Tibial nerve (tissue), 4 donors: Measurements from ENCODE around the gene CRYM. TPM values are rescaled to one million over a fixed set of nuclear protein-coding genes. Genes with fewer than 3 reads are reported as not detected.
"Not testable (repeated sequence)": the region's sequence is repeated elsewhere in the genome, so short reads cannot be mapped to it uniquely, and the experiment has no call there.

Experiments used
- DNase-seq, 2 donors: peaks; one replicate each; pipeline ENCODE4 v3.0.0-alpha.2; 2019; ENCODE audit warnings: low spot score in 2 of 2
- H3K27ac ChIP-seq, 4 donors: fragments of 200-600 bp; sonication (generic) in 3 of 4; one replicate each; pipeline ENCODE4 v1.5.1; 2017 to 2019; ENCODE audit warnings: mild to moderate bottlenecking in 1 of 4
- H3K27me3 ChIP-seq, 2 donors: fragments of 200-600 bp; sonication (generic) in 1 of 2; one replicate each; pipeline versions ENCODE4 v1.5.1 to v1.6.0; 2017 to 2019
- H3K36me3 ChIP-seq, 3 donors: fragments of 200-600 bp; sonication (generic); one replicate each; pipeline ENCODE4 v1.5.1; 2018 to 2019
- H3K4me1 ChIP-seq, 4 donors: fragments of 200-600 bp; sonication (generic) in 3 of 4; one replicate each; pipeline ENCODE4 v1.5.1; 2017 to 2019
- H3K4me3 ChIP-seq, 4 donors: fragments of 200-600 bp; sonication (generic) in 3 of 4; one replicate each; pipeline ENCODE4 v1.5.1; 2017 to 2019; ENCODE audit warnings: mild to moderate bottlenecking in 1 of 4, moderate library complexity in 1 of 4
- H3K9me3 ChIP-seq, 4 donors: fragments of 200-600 bp; sonication (generic) in 3 of 4; one replicate each; pipeline ENCODE4 v1.5.1; 2017 to 2019
- CTCF ChIP-seq, 5 experiments: fragments of 200-600 bp in 3 of 5; fragments of 450-650 bp in 2 of 5; sonication (generic) in 3 of 5; IDR thresholded peaks; one replicate each; pipeline ENCODE4 v1.5.1; 2016 to 2019; ENCODE audit warnings: antibody characterized with exemption in 5 of 5, mild to moderate bottlenecking in 3 of 5, moderate library complexity in 2 of 5
- EP300 ChIP-seq, 2 donors: sonication (generic); formaldehyde crosslinking; IDR thresholded peaks; one replicate each; pipeline ENCODE4 v1.6.1; 2017; ENCODE audit warnings: antibody characterized with exemption in 2 of 2, mild to moderate bottlenecking in 1 of 2
- POLR2A ChIP-seq, 2 donors: fragments of 450-650 bp; IDR thresholded peaks; one replicate each; pipeline ENCODE4 v1.6.1; 2017; ENCODE audit warnings: antibody characterized with exemption in 2 of 2, mild to moderate bottlenecking in 2 of 2, moderate library complexity in 2 of 2
- WGBS, 2 donors: methylation state at CpG; one replicate each; pipeline ENCODE4 v1.1.5; 2018; 5-methylcytosine and 5-hydroxymethylcytosine counted together
- total RNA-seq, 4 donors: library from RNA; depleted of rRNA; stranded (reverse); fragments of >200 nt; gene quantifications; one replicate each; pipeline ENCODE4 v1.1.0, GENCODE V29; 2016

Gene CRYM
- total RNA-seq, 4 donors from 2014 or later: not detected

- no peak for DNase-seq
- no peak for TF ChIP-seq POLR2A (IDR thresholded peaks at IDR 0.05)
- no peak for TF ChIP-seq EP300 (IDR thresholded peaks at IDR 0.05)
- no peak for TF ChIP-seq CTCF (IDR thresholded peaks at IDR 0.05)
- H3K9me3 ChIP-seq: no peaks in the 10 kb centered on the region
- WGBS, 2 donors: 67 to 75% methylated on average over 16 to 17 of the region's 17 CpGs
- no peaks in the 10 kb centered on the region for H3K36me3 ChIP-seq
- H3K27ac ChIP-seq: no peak overlapping the region
- peaks cover 0 to 16% (median 4%) of the 10 kb centered on the region in 4 donors for H3K4me1 ChIP-seq
- H3K4me3 ChIP-seq: peak overlapping the region in 2 of 4 donors; percentile 36 to 42
- H3K27me3 ChIP-seq: peaks cover 0 to 57% of the 10 kb centered on the region in 2 donors
Observed at GRCh38 chr16:21277045-21277926, 804 bp downstream of the CRYM start.

DNA sequence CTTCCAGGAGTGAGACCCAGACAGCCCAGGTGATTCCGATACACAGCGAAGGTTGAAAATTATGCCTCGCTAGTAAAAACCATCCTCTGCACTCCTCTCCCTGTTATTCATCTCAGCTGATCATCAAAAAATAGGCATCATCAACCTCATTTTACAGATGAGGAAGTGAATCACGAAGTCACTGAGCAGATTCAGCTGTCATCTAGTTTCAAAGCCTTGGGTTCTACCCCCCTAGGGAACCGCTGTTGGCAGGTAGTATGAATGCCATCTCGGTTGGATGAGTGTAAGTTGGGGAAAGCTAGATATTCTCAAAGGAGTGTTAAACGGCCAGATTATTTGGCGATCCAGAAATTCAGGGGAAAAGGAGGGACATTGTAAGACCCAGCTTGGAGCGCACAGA is 2.0 kb downstream of the CRYM start:
- H3K4me1 ChIP-seq: peaks cover 0 to 16% (median 4%) of the 10 kb centered on the region in 4 donors

DNA sequence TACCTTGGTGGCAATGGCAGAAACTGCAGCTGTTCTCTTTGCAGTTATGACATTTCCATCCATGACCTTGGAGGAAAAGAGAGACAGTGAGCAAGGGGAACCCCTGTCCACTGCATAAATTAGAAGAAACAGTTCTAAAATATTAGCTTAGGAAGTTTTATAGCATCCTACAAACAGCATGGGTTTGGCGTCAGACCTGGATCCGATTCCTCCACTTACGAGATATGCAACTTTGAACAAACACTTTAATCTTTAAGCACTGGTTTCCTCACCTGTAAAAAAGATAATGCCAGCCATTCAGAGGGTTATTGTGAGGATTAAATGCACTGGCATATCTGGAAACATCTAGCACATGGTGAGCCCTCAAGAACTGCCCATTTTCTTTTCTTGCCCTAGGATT is 2.6 kb downstream of the CRYM start:
- no peaks in the 10 kb centered on the region for H3K36me3 ChIP-seq

More for the DNA sequence above, 2.0 kb downstream of the CRYM start:
- DNase-seq: no peak
- H3K9me3 ChIP-seq: no peaks in the 10 kb centered on the region
- H3K4me3 ChIP-seq: no peak overlapping the region
- no peak overlapping the region for H3K27ac ChIP-seq
- TF ChIP-seq CTCF (IDR thresholded peaks at IDR 0.05) (no peak), POLR2A (IDR thresholded peaks at IDR 0.05) (no peak), EP300 (IDR thresholded peaks at IDR 0.05) (no peak)
- H3K27me3 ChIP-seq: peaks cover 0 to 54% of the 10 kb centered on the region in 2 donors
- 77 to 82% methylated on average over 9 of the region's 9 CpGs for WGBS, 2 donors
- H3K36me3 ChIP-seq: no peaks in the 10 kb centered on the region

GRCh38 chr16:21274172-21274726 is 3.8 kb downstream of the CRYM start:
- 72 to 75% methylated on average over 5 of the region's 5 CpGs for WGBS, 2 donors
- Histone ChIP-seq H3K4me1 (peaks cover 0 to 16% (median 4%) of the 10 kb centered on the region in 4 donors), H3K27ac (no peak overlapping the region), H3K36me3 (no peaks in the 10 kb centered on the region), H3K4me3 (no peak overlapping the region), H3K27me3 (peaks cover 0 to 51% of the 10 kb centered on the region in 2 donors), H3K9me3 (no peaks in the 10 kb centered on the region)
- TF ChIP-seq CTCF (IDR thresholded peaks at IDR 0.05) (no peak), POLR2A (IDR thresholded peaks at IDR 0.05) (no peak), EP300 (IDR thresholded peaks at IDR 0.05) (no peak)
- DNase-seq: no peak

More for the DNA sequence above, 2.6 kb downstream of the CRYM start:
- peaks cover 0 to 51% of the 10 kb centered on the region in 2 donors for H3K27me3 ChIP-seq
- 88 to 95% methylated on average over 3 of the region's 3 CpGs for WGBS, 2 donors
- no peak for DNase-seq
- peaks cover 0 to 16% (median 4%) of the 10 kb centered on the region in 4 donors for H3K4me1 ChIP-seq
- no peak overlapping the region for H3K4me3 ChIP-seq
- TF ChIP-seq POLR2A (IDR thresholded peaks at IDR 0.05) (no peak), CTCF (IDR thresholded peaks at IDR 0.05) (no peak), EP300 (IDR thresholded peaks at IDR 0.05) (no peak)
- H3K27ac ChIP-seq: no peak overlapping the region
- H3K9me3 ChIP-seq: no peaks in the 10 kb centered on the region

DNA sequence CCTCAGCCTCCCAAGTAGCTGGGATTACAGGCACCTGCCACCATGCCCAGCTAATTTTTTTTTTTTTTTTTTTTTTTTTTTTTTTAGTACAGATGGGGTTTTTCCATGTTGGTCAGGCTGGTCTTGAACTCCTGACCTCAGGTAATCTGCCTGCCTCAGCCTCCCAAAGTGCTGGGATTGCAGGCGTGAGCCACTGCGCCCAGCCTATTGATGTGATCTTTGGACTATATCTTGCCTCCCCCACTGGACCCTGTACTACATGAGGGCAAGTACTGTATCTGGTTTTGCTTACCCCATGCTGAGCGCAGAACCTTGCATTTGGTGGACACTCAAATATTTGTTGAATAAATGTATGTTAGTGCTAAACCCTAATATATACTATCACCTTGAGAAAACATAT is 5.3 kb downstream of the CRYM start:
- H3K27me3 ChIP-seq: peaks cover 0 to 37% of the 10 kb centered on the region in 2 donors
- not testable (repeated sequence) for H3K36me3 ChIP-seq, H3K4me3 ChIP-seq, H3K27ac ChIP-seq, H3K4me1 ChIP-seq, DNase-seq, H3K9me3 ChIP-seq
- WGBS, 2 donors: 64 to 89% methylated on average over 3 of the region's 3 CpGs
